Activated naive CD4-positive, alpha-beta T cell (primary cell): Measurements from ENCODE around the gene YLPM1.

Experiments
- DNase-seq, 4 experiments: peaks; one replicate each; lab custom pipeline; 2025; lab: John Stamatoyannopoulos, UW

The YLPM1 gene

DNA sequence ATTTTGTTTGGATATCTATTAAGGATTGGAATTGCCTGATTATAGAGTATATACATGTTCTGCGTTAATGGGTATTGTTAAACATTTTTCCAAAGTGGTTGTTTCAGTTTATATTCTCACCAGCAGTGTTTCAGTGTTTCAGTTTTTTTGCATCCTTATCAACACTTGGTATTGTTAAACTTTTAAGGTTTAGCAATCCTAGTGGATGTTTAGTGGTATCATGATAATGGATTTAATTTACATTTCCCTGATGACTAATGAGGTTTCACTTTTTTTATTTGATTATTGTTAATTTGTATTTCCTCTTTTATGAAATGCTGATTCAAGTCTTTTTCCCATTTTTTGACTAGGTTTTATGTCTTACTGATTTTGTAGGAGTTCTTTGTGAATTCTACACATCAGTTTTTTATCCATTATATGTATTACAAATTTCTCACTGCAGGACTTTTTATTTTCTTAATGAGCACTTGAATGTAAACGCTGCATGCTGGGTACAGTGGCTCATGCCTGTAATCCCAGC is 23.7 kb downstream of the YLPM1 start:
- no peak for DNase-seq

- no peak for DNase-seq
Observed at GRCh38 chr14:74792249-74793039, 29.3 kb downstream of the YLPM1 start.

- DNase-seq: no peak
Observed at GRCh38 chr14:74793506-74794155, 30.5 kb downstream of the YLPM1 start.

DNA sequence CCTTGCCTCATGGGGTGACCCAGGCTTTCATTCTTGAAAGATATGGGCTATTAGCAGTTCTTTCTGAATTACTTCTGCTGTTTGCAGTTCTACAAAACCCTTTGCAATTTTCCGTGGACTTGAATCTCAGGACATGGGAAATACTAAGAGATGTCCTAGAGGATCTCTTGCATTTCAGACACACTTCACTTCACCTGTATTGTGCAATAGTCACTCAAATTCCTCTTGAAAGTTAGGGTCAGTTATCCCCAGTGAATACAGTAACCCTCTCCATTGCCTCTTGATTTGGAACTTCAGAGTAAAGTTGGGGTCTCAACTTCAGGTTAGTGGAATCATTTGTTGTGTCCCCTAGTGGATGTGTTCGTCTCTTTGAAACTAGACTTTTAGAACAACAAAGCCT is 31.8 kb downstream of the YLPM1 start:
- no peak for DNase-seq

DNA sequence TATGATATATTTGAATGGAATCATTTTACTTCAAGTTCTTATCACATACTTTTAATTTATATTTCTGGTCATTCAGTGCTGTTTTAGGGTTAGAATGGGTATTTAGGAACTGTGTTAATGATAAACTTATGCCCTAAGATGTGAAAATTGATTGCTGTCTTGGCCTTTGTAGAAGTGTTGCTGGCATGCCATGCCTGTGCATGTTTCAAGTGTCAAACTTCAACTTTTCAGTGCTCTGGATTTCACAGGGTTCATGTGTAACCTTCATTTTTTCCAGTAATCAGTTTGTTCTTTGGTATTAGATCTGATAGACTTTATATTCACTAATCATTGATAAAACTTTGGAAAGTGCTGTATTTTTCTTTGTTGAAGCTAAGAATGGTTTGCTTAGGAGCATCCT is 36.6 kb downstream of the YLPM1 start:
- no peak for DNase-seq

DNA sequence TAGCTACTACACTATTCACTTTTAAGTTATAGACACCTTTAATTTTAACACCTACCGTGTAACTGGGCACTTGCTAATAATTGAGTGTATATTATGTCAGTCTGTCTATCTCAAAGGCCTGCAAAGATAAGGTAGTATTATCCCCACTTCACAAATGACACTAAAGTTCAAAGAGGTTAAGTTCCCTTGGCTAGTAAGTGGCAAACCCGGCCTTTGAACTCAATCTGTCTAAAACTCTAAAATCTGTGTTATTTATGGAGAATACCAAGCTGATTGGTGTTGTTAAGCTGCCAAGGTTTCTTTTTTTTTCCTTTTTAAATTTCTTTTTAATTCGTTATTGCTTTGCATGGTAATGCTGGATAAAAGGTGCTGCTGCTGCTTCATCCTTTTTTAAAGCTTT is 37.7 kb downstream of the YLPM1 start:
- no peak for DNase-seq

DNA sequence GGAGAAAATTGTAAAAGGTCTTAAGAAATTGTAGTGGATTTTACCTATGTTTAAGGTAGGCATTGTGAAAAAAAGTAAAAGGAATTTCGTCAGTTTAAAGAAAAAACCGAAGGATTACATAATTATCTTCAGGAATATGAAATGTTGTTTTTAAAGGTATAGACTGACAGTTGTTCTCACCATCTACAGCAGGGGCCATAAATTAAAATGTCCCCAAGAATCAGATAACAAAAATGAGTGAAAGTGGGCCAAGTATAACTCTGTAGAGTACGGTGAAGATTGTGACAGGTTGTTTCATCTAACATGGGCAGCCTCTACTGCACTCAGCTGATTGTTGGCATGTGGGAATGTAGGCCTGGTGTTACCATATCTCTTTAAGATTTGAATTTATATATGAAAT is 38.3 kb downstream of the YLPM1 start:
- no peak for DNase-seq

- no peak for DNase-seq
Observed at GRCh38 chr14:74804219-74804825, 41.2 kb downstream of the YLPM1 start.

DNA sequence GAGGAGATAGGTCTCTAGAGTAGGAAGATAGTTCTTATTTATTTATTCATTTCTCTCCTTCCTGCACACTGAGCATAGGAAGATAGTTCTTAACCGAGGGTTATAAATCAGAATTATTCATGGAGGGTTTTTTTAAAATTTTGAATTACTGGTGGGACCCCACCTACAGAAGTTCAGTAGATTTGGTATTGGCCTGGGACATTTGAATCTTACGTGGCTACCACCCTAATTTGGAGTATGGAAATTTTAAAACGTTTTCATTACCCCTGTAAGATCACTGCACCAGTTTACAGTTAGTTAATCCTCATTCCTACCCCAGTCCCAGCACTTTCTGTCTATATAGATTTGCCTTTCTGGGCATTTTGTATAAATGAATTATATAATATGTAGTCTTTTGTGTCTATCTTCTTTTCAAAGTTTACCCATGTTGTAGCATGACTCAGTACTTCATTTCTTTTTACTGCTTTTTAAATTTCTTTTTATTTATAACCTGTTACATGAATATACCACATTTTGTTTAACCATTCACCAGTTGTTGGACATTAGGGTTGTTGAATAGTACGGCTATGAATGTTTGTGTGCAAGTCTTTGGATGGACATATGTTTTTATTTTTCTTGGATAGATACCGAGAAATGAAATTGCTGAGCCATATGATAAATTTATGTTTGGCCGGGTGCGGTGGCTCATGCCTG is 44.9 kb downstream of the YLPM1 start:
- DNase-seq: no peak

DNA sequence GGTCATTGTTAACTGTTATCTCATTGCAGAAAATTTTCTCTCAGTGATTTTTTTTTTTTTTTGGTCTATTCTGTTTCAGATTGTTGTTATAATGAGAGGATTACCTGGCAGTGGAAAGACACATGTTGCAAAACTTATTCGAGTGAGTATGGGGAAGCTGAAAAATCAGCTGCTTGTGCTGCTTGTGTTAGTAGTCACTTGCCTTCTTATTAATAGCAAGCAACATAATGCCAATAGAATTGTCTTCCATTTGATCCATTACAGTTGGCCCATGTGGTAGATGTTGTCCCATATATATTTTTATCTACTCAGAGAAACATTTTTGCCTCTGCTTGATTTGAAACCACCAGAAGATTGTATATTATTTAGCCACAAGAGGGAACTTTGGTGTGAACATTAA is 53.0 kb downstream of the YLPM1 start:
- no peak for DNase-seq

DNA sequence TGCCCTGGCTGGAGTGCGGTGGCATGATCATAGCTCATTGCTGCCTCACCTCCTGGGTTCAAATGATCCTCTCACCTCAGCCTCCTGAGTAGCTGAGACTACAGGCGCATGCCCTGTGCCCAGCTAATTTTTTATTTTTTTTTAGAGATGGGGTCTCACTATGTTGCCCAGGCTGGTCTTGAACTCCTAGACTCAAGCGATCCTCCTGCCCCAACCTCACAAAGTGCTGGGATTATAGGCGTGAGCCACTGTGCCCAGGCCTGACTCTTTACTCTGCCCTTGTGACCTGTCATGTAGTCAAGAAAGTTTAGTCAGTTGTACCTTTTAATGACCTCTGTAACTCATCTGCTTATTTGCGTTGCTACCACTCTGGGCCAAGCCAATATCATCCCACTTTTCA is 57.2 kb downstream of the YLPM1 start:
- no peak for DNase-seq

GRCh38 chr14:74821267-74821915 is 58.3 kb downstream of the YLPM1 start:
- DNase-seq: no peak

DNA sequence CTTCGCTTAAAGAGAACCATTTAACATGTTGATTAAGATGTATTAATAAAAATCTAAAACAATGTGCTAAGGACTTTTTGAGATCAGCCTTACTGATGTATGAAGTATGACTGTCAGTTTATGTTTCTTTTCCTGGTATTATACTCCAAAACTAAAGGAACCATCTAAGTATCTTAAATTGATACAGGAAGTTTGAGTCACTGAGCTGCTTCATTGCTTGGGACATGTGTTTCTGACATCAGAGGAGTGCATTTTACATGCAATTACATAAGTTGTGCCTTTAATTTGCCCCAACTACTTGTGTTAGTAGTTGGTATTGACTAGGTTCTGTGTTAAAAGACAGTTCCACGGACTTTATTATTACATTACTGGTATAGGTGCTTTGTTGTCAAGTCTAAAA is 61.9 kb downstream of the YLPM1 start:
- no peak for DNase-seq

GRCh38 chr14:74826574-74826973 is 63.5 kb downstream of the YLPM1 start:
- DNase-seq: no peak

DNA sequence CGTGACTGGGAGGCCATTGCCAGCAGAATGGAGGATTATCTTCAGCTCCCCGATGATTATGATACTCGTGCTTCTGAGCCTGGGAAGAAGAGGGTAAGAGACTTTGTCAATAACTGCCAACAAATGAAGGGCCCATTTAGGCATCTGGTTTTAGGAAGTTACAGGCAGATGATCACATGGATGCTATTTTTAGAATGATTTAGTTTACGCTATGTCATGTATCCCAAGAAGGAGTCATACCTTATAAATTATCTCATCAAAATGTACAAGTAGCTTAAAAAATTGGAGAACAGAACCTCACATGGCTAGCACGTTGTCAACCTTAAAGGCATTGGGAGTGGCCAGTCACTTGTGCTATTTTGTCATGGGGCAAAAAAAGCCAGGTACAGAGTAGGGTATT is 66.1 kb downstream of the YLPM1 start:
- DNase-seq: no peak

DNA sequence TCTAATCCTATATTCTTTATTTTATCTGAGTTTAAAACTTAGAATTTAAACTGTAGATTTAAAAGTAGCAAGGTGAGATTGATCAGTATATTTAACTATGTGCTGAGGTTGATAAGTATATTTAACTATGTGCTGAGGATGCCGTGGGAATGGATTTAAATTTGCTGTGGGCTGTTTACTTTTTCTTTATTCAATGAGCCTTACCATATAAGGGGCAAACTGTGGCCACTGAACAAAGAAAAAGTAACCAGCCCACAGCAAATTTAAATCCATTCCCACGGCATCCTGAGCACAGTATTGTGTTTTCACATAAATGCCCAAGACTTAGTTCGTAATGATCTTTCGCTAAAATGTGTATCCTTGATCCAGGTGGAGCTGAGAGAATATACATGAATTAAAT is 69.7 kb downstream of the YLPM1 start:
- DNase-seq: no peak

GRCh38 chr14:74834692-74835392 is 71.7 kb downstream of the YLPM1 start:
- no peak for DNase-seq

DNA sequence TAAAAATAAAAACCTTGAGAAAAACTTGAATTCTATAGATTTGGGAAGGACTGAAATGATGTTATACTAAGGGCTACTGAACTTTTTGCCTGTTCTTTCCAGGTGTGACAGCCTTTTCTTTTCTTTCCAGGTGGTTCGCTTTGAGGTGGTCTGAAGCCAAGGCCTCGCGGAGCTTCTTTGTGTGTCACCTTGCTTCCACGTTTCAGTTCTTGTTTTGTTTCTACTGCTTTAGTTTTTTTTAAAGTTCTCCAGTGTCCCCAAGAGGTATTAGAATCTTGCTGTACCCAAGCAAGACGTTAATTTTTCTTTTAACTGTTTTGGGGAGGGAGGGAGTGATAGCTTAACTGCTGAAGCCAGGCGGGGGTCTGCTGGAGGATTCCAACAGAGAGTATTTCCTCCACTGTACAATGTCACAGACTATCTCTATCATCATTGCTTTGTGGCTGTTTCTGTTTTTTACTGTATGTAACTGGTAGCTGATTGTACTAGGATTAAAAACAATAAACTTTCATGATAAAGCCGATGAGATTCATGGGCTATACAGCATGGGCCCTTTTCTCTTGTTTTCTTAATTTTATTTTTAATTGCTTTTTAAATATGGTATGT is 72.6 kb downstream of the YLPM1 start:
- DNase-seq: no peak

DNA sequence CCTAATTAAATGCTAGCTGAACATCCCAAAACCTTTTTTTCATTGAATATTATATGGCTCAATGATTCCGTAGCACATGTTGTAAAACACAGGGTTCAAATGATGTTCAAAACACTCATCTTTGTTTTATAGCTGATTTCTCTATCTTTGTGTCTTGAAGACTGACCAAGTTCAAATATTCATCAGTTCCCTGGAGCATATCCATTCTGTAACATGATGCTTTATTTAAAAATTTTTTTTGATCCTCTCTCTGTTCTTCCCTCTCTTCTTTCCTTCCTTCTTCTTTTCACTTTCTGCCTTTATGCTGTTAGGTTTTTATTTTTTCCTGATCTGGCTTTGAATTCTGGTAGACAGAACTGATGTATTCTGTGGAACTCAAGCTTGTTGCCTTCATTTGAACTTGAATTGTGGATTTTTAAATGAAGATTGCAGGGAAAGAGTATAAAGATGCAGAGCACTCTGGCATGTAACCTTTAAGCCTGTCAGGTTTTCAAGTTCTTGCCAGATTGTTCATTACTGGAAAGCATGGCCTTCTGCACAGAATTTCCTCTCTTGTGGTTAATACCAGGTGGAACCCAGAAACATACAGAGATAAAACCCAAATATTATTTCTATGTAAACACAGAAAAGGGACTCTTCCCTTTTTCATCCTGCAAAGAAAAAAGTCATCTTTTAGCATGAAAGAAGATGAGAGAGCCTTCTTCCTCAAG is 73.3 kb downstream of the YLPM1 start:
- DNase-seq: no peak

GRCh38 chr14:74838166-74838565 is 75.0 kb downstream of the YLPM1 start:
- DNase-seq: no peak
